Ovary (tissue), 9 donors: ENCODE results near the gene POC1A. TPM values are rescaled to one million over a fixed set of nuclear protein-coding genes. Genes with fewer than 3 reads are reported as not detected.

Experiments
- DNase-seq, 5 donors: peaks; one replicate each; pipeline ENCODE4 v3.0.0-alpha.2; 2019 to 2020
- H3K27ac ChIP-seq, 2 donors: fragments of 200-600 bp; one replicate each; pipeline versions ENCODE4 v1.5.1 to v1.8.0; 2019 to 2022
- H3K27me3 ChIP-seq: fragments of 200-600 bp; one replicate; pipeline ENCODE4 v1.8.0; 2022
- H3K36me3 ChIP-seq: fragments of 200-600 bp; sonication (generic); one replicate; pipeline ENCODE4 v1.5.1; 2019
- H3K4me1 ChIP-seq: one replicate; pipeline ENCODE4 v1.8.1; 2013; ENCODE audit warnings: mild to moderate bottlenecking, moderate library complexity; ENCODE audit not compliant: insufficient read depth
- H3K4me3 ChIP-seq: fragments of 200-600 bp; sonication (generic); one replicate; pipeline ENCODE4 v1.5.1; 2017
- H3K9me3 ChIP-seq, 2 donors: fragments of 200-600 bp in 1 of 2; sonication (generic) in 1 of 2; one replicate each; pipeline versions ENCODE4 v1.5.1 to v1.8.1; 2013 to 2019; ENCODE audit warnings: mild to moderate bottlenecking in 1 of 2, moderate library complexity in 1 of 2
- EP300 ChIP-seq: sonication (generic); formaldehyde crosslinking; IDR thresholded peaks from one replicate; pipeline ENCODE4 v1.6.1; 2017; ENCODE audit warnings: antibody characterized with exemption
- POLR2A ChIP-seq: fragments of 450-650 bp; IDR thresholded peaks from one replicate; pipeline ENCODE4 v1.6.1; 2017; ENCODE audit warnings: antibody characterized with exemption, mild to moderate bottlenecking, moderate library complexity
- WGBS, 3 donors: extraction: QIAGEN DNeasy Blood & Tissue Kit in 1 of 3; methylation state at CpG; one replicate each; pipeline versions ENCODE4 v1.1.5 to v1.1.7; 2013 to 2017; 5-methylcytosine and 5-hydroxymethylcytosine counted together
- intact Hi-C, 4 donors: fragments of 100-400 bp; cut with DNase I; formaldehyde crosslinking; loops; one replicate each; pipeline versions ENCODE4 v1.11.0 to v1.15.1; 2022 to 2023
- polyA plus RNA-seq, 2 donors: library from polyadenylated mRNA; stranded (reverse); fragments of 200-250 nt in 1 of 2; fragments of 350-450 nt in 1 of 2; fragmentation: Illumina TruSeq in 1 of 2; extraction: RNeasy Lipid Tissue Mini Kit (QIAGEN cat#74804) in 1 of 2; gene quantifications; one replicate each; pipeline ENCODE4 v1.2.3, GENCODE V29; 2013 to 2014
- total RNA-seq, 7 donors: library from RNA; depleted of rRNA in 2 of 7; stranded (reverse); fragments of >200 nt in 2 of 7; fragmentation: NEBNext Ultra II Directional in 3 of 7; extraction: Animal tissue kit (Norgen Biotek cat#: 25700) in 3 of 7; gene quantifications; one replicate each; pipeline versions ENCODE4 v1.1.0 to v1.2.4, GENCODE V29; 2016 to 2023
- TF ChIP-seq, protein P1 (sequence below), 3 donors: fragments of 450-650 bp in 2 of 3; fragments of 200-600 bp in 1 of 3; IDR thresholded peaks; one replicate each; pipeline versions ENCODE4 v1.5.1 to v1.8.0; 2016 to 2022; ENCODE audit warnings: antibody characterized with exemption in 3 of 3, mild to moderate bottlenecking in 1 of 3
- donor health status: DM: no; HTN: no; CAD: no; lungs with moderate emphysema.
- donor health status: DM: no; HTN: no; CAD: no.
- donor health status: Bipolar disorder and iron deficiency.
- donor health status: DM: yes; HTN: yes; CAD: no.
- donor health status: DM: no; HTN: no; CAD: no.
- donor health status: DM: yes; HTN: yes; CAD: no.

Gene POC1A
- total and polyA plus RNA-seq, 9 donors: 0.53 to 1.8 (median 1.3) TPM

DNA sequence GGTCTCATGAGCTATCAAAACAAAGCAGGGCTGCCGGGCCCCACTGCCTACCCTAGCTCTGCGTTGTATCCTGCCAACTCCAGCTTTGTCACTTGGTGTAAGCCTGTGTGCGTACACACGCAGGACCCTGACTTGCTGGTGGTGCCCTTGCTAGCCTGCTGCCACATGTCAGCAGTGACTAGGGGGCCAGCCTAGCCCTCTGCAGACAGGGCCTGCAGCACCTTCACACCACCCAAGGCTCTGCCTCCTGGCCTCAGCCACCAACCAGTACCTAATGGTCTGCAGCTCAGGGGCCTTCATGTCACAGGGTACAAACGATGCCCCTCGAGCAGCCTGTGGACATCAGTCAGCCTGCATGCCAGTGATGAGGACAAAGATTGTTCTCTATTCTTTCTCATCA is 67.8 kb downstream of the POC1A start:
- no peak overlapping the region for H3K27ac ChIP-seq
- H3K36me3 ChIP-seq: no peaks in the 10 kb centered on the region
- 89 to 100% (median 94%) methylated on average over 6 of the region's 6 CpGs for WGBS, 3 donors
- DNase-seq: peak in 1 of 5 donors; percentile 6
- intact Hi-C loops: no loop called here
- no peaks in the 10 kb centered on the region for H3K9me3 ChIP-seq
- H3K4me3 ChIP-seq: no peak overlapping the region
- TF ChIP-seq EP300: no peak
- TF ChIP-seq POLR2A: no peak
- TF ChIP-seq, protein P1, sequence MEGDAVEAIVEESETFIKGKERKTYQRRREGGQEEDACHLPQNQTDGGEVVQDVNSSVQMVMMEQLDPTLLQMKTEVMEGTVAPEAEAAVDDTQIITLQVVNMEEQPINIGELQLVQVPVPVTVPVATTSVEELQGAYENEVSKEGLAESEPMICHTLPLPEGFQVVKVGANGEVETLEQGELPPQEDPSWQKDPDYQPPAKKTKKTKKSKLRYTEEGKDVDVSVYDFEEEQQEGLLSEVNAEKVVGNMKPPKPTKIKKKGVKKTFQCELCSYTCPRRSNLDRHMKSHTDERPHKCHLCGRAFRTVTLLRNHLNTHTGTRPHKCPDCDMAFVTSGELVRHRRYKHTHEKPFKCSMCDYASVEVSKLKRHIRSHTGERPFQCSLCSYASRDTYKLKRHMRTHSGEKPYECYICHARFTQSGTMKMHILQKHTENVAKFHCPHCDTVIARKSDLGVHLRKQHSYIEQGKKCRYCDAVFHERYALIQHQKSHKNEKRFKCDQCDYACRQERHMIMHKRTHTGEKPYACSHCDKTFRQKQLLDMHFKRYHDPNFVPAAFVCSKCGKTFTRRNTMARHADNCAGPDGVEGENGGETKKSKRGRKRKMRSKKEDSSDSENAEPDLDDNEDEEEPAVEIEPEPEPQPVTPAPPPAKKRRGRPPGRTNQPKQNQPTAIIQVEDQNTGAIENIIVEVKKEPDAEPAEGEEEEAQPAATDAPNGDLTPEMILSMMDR (IDR thresholded peaks at IDR 0.05): no peak
- H3K4me1 ChIP-seq: no peaks in the 10 kb centered on the region
- no peaks in the 10 kb centered on the region for H3K27me3 ChIP-seq

DNA sequence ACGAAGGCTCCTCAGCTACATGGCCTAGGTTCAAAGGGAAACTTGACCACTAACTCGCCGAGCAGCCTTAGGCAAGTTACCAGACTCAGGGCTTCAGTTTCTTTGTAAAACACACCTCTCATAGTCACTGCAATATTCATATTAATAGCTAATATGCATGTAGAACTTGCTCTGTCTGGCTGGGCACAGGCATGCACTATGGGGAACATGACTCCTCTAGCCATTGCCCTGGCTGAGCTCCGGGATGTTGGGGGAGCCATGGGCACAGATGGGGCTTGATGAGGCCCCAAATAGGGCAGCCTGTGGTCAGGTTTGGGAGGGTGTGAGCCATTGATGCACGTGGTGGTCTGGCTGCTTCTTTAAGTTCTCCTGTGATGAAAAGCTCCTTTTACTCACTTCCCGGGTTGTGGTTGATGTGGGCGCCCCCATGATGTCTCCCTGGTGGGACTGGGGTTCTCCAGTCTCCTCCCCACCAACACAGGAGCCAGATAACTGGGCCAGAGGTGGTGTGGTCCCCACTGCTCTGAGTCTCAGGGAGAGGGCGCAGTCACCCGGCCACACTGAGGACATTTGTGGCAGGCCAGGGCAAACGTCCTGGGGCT is 68.4 kb downstream of the POC1A start:
- intact Hi-C loops: no loop called here
- Histone ChIP-seq H3K4me3 (no peak overlapping the region), H3K36me3 (no peaks in the 10 kb centered on the region), H3K9me3 (no peaks in the 10 kb centered on the region), H3K4me1 (no peaks in the 10 kb centered on the region), H3K27me3 (no peaks in the 10 kb centered on the region), H3K27ac (no peak overlapping the region)
- WGBS, 3 donors: 91 to 94% (median 93%) methylated on average over 10 of the region's 10 CpGs
- TF ChIP-seq EP300 (no peak), POLR2A (no peak)
- TF ChIP-seq, protein P1 (IDR thresholded peaks at IDR 0.05): no peak
- peak in 1 of 5 donors; percentile 5 for DNase-seq

DNA sequence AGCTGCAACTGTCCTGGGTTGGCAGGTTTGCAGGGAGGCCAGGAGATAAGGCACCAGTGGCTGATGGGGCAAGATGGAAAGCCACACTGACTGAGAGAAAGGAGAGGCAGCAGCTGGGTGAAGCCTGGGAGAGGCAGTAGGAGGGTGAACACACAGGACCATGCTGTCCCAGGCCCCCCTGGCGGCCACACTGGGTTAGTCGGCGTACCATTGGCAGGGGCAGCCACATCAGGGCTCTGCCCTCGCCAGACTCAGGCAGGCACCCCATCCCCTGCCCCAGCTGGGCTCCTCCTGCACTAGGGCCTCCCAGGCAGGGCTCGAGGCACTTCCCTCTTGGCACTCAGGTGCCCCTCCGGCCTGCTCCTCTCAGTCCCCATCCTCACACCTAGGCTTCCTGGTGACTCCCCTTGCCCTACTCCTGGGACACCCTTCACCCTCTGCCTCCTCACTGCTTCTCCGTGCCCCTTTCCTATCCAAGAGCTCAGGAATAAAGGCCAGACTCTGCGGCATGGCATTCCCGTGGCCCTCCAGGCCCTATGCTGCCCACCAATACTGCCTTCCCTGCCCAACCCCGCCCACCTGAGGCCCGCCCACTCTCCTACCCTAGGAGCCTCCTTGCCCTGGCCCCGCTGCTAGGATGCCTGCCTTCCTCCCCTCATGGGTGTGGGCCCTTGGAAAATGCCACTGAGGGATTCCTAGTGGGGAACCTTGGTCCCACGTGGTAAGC is 69.1 kb downstream of the POC1A start:
- TF ChIP-seq EP300: no peak
- TF ChIP-seq POLR2A: no peak
- TF ChIP-seq, protein P1 (IDR thresholded peaks at IDR 0.05): no peak
- peak in 1 of 5 donors; percentile 12 for DNase-seq
- no peaks in the 10 kb centered on the region for H3K36me3 ChIP-seq
- no peaks in the 10 kb centered on the region for H3K27me3 ChIP-seq
- H3K9me3 ChIP-seq: no peaks in the 10 kb centered on the region
- H3K27ac ChIP-seq: no peak overlapping the region
- 89 to 93% (median 91%) methylated on average over 13 of the region's 13 CpGs for WGBS, 3 donors
- no peaks in the 10 kb centered on the region for H3K4me1 ChIP-seq
- no peak overlapping the region for H3K4me3 ChIP-seq
- intact Hi-C loops: no loop called here

DNA sequence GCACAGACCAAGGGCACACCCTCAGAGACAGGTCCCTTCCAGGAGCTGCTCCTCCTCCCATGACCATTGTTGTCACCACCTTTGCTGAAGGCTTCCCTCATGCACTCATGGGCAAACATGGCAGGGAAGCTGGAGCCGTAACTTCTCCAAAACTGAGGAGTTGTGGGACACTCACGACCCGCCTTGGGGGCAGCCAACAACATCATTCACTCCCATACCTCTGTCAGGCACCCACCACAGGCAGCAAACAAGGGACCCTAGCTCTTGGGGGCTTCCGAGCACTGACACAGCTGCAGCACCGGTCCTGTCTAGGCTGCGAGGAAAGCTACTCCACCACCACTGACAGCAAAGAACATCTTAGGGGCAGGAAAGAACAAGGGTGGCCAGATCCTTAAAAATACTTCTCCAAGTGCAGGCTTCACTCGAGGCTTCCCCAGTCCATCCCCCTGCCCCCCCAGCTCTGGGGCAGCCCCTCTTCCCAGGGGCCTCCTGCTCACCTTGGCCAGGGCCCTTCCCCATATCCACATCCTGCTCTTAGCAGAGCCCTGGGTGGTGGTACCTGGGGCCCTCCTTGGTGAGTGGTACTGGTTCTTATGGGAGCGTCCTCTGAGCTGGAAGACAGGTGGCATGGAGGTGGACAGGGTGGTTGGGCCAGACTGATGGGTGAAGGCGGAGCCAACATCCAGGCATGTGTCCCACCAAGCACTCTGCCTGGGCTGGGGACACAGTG is 69.8 kb downstream of the POC1A start:
- Histone ChIP-seq H3K36me3 (no peaks in the 10 kb centered on the region), H3K27ac (no peak overlapping the region), H3K4me3 (no peak overlapping the region), H3K4me1 (no peaks in the 10 kb centered on the region), H3K9me3 (no peaks in the 10 kb centered on the region), H3K27me3 (no peaks in the 10 kb centered on the region)
- peak in 1 of 5 donors; percentile 18 for DNase-seq
- 92 to 94% (median 93%) methylated on average over 9 of the region's 9 CpGs for WGBS, 3 donors
- intact Hi-C loops: no loop called here
- TF ChIP-seq, protein P1 (IDR thresholded peaks at IDR 0.05): no peak
- TF ChIP-seq POLR2A (no peak), EP300 (no peak)
